Right ventricle myocardium superior (tissue), 1 donor: ENCODE results near the gene DEDD2. TPM values are rescaled to one million over a fixed set of nuclear protein-coding genes. Genes with fewer than 3 reads are reported as not detected.

Experiments
- ATAC-seq: fragments of 200-7000 bp; cut with Tn5 transposase; one replicate; pipeline ENCODE4 v1.9.1; 2020; ENCODE audit warnings: mild to moderate bottlenecking; ENCODE audit not compliant: poor library complexity
- DNase-seq: peaks from one replicate; pipeline ENCODE4 v3.0.0-alpha.2; 2020
- intact Hi-C: fragments of 100-400 bp; cut with DNase I; formaldehyde crosslinking; loops from one replicate; pipeline ENCODE4 v1.11.2; 2022
- total RNA-seq: library from RNA; stranded (reverse); fragmentation: NEBNext Ultra II Directional; extraction: Animal tissue kit (Norgen Biotek cat#: 25700); gene quantifications from one replicate; pipeline ENCODE4 v1.2.1, GENCODE V29; 2021
- donor health status: DM: no; HTN: yes; CAD: no; lungs with severe emphysema.

The DEDD2 gene
- total RNA-seq, 1 donor from 2014 or later: 14.8 TPM

DNA sequence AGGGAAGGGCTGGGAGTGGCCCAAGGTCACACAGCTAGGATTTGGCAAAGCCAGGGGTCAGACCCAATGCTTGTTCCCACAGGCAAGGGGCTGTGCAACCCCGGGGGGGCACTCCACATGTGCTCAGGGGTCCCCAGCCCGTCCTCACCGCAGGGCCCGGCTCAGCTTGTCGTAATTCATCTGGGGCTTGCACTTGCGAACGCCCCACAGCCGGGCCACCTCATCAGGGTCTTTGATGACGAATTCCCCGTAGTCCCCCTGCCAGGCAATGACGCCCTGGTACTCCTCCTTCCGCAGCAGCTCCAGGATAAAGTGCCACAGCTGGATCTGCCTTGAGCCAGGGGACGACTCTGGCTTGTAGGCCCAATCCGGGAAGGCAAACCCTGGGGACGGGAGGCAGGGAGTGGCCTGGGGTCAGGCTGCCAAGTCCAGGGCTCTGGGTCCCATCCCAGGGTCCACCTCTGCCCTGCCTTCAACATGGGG lies 32.7 kb upstream of the DEDD2 start:
- ATAC-seq: no peak
- DNase-seq: no peak
- intact Hi-C loops: no loop called here

DNA sequence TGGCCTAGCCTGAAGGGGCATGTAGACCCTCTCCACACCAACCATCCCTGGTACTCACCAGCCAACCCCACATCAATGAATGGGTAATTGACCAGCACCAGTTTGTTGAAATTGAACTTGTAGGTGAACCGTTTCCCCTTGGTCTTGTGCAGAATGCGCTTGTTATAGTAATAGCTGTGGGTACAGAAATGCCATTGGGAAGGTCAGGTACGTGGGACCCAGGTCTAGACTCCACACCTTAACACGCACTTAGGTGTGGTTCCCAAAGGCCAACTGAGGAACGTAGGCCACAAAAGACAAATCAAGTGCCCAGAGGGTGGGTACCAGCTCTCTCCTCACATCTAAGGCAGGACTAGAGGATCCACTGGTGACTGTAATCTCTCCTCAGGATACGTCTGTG lies 32.3 kb upstream of the DEDD2 start:
- no peak for DNase-seq
- intact Hi-C loops: no loop called here
- ATAC-seq: no peak

DNA sequence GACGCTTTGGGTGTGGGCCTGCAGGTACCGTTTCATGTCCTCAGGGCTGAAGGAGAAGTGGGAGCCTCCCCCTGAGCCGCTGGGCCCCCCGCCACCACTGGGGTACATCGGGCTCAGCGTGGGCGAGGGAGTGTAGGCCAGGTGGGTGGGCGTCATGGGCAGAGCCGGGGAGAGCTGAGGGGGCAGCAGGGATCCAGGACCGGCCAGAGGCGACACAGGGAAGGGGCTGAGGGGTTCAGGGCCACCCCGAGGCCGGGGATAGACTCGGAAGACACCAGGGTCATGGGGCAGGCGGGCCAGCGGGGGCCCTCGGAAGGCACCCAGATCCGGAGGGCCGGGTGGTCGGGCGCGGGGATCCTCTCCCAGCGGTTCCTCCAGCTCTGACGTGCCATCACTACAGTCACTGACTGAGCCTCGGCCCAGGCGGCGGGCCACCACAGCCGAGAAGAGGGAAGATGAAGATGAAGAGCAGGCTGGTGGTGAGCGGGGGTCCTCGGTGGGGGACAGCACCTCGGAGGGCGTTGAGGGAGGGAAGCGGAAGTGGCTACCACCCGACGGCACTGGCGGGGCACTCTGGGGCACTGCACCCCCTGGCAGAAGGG lies 31.8 kb upstream of the DEDD2 start:
- intact Hi-C loops: no loop called here
- DNase-seq: no peak
- no peak for ATAC-seq

DNA sequence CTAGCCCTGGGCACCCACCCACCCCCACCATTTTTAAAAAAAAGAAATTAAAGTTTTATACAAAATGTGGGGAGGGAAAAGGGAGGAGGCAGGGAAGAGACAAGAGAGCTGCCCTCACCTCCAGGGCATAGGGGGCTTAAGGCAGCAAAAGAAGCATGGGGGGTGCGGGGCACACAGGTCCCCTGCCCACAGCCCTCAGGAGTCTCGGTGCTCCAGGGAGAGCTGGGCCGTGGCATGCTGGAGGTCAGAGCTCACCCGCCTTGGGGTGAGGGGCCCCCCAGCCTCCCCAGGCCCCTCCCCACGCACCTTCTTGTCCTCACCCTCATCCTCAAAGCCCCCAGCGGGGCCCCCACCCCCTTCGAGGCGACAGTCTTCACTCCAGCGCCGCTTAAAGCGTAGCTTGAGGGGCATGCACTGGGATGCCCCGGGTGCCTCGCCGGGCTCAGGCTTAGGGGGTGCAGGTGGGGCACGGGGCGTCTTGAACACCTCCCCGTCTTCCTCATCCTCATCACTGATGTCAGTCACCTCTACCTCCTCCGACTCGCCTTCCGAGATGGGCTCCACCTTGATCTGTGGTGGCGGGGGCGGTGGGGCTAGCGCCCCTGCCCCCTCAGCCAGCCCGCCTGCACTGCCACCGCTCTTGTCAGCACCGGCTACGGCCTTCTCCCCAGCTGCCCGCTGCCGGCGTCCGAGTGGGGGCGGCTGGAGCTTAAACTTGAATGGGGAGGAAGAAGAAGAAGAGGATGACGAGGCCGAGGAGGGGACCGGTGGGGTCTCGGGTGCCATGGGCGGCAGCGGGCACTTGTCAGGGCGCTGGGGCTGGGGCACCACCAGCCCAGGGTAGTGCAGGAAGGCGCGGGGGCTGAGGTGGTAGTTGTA lies 31.0 kb upstream of the DEDD2 start:
- ATAC-seq (no peak), DNase-seq (no peak)

DNA sequence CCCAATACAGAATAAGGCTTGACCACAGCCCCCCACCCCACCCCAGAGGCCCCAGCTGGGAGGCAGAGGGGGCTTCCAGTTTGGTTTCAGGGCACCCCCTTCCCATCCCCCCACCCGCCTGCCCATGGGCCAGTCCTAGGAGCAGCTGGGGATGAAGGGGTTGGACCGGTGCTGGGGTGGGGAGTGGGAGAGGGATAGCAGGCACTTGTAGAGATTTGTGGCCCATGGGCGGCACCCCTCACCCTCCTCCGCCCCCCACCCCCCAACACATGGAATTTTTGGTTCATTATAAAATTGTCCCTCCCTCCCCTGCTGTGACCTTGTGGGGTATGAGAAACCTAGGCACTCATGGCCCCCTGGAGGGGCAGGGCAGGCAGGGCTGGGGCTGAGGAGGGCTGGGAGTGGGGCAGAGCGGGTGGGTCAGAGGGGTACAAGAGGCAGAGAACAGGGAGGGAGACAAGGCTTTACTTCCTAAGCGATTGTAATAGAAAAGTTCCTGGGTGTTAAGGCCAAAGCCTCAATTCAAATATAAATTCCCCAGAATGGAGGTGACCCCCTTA lies 30.2 kb upstream of the DEDD2 start:
- ATAC-seq (no peak), DNase-seq (no peak)
- intact Hi-C loops: loop anchor here (2.0 kb wide), 1 partner anchor 33 kb away; no protein-coding TSS in a partner anchor

More for the DNA sequence above, 31.0 kb upstream of the DEDD2 start:
- intact Hi-C loops: no loop called here

DNA sequence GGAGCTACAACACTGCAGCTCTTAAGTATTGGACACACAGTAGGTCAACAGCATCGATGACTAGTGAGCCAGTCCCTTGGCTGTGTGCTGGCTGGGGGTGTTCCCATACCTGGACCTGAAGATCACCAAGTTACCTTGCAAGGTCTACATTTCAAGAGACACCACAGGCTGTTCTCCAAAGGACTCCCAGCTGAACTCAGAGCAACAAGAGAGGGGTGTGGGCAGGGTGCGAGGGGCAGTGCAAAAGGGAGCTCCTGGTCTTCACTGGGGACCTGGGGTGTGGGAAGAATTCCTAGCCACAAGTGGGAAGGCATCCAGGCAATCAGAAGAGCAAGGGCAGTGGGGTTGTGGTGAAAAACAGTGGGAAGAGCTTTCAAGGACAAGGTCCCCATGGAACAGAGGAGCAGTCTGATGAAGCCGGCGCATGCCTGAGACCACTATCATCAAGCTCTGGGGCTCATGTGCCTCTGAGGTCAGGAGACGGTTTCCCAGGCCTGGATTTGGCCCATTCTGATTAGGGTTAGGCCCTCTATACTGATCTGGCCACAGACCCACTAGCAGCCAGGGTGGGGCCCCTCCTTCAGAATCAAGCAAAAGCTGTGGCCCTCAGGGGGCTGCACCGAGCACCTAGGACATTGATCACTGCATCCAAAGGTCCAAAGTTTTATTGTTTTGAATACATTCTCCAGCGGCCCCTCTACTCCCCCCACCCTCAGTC lies 29.6 kb upstream of the DEDD2 start:
- DNase-seq: no peak
- ATAC-seq: no peak
- intact Hi-C loops: loop anchor here (2.0 kb wide), 1 partner anchor 34 kb away; no protein-coding TSS in a partner anchor

DNA sequence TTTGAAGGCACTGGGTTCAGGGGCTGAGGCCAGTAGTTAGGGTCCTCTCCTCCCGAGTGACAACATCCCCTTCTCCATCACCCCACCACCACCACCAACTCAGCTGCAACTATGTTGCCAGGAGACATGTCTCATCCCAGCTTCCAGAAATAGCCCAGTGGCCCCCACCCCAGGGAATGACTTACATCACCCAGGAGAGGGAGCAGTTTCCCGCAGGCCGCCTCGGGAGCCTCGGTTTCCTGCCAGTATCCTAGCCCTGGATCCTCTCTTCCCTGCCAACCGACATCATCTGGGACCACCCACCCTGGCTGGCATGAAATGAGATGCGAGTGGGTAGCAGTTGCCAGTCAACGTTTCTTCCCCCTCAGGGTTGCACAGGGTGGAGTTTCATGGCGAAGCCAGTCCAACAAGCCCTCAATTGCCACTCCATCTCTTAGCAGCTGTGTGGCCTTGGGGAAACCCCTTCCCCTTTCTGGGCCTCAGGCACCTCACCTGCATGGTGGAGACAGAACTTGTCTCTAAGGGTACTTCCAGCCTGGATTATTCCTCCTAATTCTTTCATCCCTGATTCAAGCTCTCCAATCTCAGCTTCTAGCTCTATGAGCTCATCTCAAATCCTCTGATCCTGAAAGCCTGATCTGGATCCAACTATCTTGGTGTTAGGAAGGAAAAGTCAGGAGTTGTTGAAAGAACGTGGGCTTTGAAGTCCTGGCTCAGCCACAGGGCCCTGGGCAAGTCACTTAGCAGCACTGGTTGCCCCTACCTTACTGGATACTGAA lies 28.9 kb upstream of the DEDD2 start:
- peak; percentile 8 for ATAC-seq
- intact Hi-C loops: loop anchor here (2.0 kb wide), 1 partner anchor 34 kb away; no protein-coding TSS in a partner anchor
- peak; percentile 81 for DNase-seq

DNA sequence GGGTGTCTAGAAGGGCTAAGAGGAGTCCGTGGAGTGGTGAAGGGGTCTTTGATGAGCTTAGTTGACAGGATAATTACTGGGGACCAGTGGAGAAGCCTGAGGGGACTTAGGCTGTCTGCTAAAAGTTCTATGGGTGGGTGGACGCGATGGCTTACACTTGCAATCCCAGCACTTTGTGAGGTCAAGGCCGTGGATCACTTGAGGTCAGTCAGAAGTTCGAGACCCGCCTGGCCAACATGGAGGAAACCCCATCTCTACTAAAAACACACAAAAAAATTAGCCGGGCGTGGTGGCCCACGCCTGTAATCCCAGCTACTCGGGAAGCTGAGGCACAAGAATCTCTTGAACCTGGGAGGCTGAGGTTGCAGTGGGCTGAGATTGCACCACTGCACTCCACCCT lies 27.8 kb upstream of the DEDD2 start:
- intact Hi-C loops: no loop called here
- ATAC-seq: no peak
- no peak for DNase-seq

DNA sequence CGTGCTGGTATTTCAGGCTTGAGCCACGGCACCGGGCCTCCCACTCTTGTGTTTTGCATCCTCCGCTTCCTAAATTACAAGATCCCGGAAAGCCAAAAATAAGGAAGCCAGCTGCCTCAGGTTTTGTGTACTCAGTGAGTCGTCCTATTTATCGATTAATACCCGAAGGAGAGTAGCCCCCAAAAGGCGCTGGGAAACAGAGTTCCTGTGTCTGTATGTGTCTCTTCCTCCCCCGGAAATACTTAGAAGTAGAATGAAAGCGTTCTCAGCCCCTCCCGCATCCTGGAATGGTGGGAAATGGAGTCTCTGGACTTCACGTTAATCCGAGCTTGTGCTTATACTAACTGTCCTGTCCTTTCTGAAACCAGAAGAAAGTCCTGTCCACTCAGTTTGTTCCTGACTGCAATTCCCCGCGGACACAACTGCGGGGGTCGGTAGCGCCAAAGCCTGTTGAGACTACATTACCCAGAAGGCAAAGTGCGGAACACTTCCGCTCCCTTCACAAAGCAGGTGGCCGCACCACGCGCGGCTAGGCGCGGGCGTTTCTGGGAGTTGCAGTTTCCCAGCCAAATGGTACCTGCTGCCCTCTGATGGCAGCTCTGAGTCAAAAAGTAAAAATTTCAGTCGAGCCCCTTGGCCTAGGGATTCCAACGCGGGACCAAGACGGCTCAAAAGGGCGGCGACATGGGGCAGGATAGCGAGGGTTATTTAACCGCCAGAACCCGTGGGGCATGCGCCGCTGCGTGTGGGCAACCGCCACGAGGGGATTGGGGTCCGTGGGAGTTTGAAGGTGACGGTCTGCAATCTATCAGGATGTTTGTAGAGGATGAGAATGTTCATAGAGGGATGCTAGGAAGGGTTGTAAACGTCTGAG lies 27.1 kb upstream of the DEDD2 start:
- DNase-seq: peak; percentile 95
- ATAC-seq: peak; percentile 57
- intact Hi-C loops: no loop called here

DNA sequence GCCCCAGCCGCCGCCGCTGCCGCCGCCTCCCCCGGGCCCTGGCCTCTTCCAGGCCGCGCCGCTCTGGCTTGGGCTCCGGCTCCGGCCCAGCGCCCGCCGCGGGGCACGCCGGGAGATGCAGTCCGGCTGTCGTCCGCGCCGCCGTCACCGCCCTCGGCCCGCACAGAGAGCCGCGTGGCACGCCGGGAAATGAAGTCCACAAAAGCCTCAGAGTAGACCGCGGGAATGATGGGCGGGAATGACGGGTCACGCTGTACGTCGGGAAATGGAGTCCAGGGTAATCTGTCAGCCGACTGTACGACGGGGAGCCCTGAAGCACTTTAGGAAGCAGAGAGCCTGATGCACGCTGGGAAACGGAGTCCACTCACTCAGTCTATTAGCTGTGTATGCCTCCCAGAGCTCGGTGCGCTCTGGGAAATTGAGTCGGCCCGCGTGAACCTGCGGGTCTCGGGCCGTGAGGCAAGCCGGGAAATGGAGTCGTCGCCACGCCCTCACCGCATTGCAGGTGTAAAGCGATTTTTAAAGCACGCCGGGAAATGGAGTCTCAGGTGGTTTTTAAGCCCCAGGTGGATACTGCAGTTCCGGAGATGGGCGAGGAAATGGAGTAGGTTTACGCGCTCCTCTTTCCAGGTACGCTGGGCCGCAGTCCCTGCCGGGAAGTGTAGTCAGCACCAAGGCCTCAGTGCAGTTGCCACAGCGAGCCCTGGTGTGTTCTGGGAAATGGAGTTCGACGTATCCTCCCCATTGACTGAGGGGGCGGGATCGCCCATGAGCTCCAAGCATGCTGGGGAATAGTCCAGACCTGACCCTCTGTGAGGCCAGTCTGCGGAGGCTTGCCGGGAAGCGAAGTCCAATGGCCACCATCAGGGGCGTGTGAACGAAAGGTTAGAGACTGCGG lies 25.3 kb upstream of the DEDD2 start, which contains the start of gene GSK3A:
TSS of gene GSK3A (minus strand) at position 91 of the 898 bp plus-strand sequence. CDS start 137 bp downstream, outside the sequence.
- DNase-seq (peak; percentile 99), ATAC-seq (peak; percentile 84)
- intact Hi-C loops: no loop called here

DNA sequence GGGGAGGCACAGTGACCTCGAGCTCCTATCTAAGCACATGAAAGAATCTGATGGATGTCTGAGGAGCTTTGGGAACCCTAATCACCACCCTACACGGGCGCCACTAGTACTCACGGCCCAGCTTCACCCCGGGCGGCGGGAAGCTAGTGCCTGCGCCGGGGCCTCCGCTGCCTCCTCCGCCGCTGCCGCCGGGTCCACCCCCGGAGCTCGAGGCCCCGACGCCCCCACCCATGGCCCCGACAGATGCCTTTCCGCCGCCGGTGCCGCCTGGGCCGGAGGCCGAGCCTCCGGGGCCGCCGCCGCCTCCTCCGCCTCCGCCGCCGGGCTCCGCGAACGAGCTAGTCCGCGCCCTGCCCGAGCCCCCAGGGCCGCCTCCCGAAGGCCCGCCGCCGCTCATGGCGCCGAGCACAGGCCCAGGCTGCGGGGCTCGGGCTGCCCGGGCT lies 24.6 kb upstream of the DEDD2 start:
- intact Hi-C loops: no loop called here
- DNase-seq: peak; percentile 69
- no peak for ATAC-seq

DNA sequence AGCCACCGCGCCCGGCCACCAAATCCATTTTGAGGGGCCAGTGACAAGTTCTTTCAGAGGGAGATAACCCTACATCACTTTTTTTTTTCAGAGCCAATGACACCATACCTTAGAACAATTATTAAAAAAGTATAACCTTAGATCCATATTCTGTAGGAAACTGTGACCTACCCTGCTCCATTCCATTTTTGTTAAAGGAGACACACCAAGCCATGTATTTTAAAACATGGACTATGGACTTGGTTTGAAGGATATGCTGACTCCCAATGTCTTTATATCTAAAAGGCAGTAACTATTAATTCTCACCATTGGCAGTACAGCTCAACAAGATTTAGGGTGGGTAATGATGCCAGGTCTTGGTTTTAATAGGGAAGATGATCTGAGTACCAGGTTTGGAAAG lies 23.8 kb upstream of the DEDD2 start:
- intact Hi-C loops: no loop called here
- no peak for ATAC-seq
- no peak for DNase-seq

DNA sequence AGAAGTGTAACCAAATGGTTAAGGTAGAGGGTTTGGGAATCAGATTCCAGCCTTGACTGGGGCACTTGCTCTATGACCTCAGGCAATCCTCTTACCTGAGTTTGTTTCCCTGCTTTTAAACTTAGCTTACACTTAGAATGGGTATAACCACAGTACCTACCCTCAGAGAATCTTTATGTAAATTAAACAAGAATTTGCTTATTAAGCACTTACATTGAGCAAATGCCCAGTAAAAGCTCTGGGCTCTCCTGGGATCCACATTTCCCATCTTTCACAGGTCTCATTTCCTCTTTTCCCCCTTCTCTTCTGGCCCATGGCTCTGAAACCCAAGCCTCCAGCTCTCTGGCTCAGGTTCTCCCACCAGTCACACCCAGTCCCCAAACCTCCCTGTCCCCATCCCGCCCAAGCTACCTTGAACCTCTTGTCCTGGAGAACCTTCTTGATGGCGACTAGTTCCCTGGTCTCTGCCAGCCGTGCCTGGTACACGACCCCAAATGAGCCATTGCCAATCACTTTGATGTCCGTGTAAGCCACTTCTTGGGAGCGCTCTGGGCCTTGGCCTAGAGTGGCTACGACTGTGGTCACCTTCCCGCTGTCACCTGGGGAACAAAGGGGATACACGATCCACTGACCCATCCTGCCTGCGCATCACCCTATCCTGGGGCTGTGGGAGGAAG lies 22.2 kb upstream of the DEDD2 start:
- intact Hi-C loops: no loop called here
- ATAC-seq: no peak
- no peak for DNase-seq

DNA sequence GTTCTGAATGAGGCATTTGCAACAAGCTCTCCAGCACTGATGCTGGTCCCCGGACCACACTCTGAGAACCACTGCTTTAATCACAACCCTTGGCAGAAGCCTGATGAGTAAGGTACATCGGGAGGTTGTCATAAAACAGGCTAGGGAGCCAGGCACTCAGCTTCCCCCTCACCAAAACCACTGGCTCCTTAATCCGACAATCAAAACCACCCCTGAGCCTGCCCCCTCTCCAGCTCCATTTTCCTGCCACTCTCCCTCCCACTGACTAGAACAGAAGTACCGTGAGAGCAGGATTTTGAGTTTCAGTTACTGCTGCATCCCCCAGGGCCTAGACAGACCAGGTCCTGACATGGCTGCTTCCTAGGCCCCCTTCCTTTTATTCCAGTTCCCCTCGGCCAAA lies 17.7 kb upstream of the DEDD2 start:
- DNase-seq: no peak
- intact Hi-C loops: no loop called here
- ATAC-seq: no peak

DNA sequence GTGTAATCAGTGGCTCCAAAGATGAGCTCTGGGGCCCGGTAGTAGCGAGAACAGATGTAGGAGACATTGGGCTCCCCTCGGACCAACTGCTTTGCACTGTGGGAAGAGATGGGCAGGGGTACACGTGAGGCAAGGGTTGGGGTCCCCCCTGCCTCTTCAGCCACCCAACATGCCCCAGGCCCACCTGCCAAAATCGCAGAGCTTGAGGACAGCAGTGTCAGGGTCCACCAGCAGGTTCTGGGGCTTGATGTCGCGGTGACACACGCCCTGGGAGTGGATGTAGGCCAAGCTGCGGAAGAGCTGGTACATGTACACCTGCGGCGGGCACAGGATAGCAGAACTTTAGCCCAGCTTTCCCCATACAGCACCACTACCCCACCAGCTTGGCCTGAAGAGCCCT lies 16.9 kb upstream of the DEDD2 start:
- intact Hi-C loops: no loop called here
- DNase-seq (no peak), ATAC-seq (no peak)
